ENCODE data around the gene AOAH. TPM values are rescaled to one million over a fixed set of nuclear protein-coding genes. Genes with fewer than 3 reads are reported as not detected.

AOAH gene
- total and polyA plus RNA-seq, 2 of the 13 experiments (the other 11 are each of a cell fraction or from before 2014, with no cell fraction given): not detected

DNA sequence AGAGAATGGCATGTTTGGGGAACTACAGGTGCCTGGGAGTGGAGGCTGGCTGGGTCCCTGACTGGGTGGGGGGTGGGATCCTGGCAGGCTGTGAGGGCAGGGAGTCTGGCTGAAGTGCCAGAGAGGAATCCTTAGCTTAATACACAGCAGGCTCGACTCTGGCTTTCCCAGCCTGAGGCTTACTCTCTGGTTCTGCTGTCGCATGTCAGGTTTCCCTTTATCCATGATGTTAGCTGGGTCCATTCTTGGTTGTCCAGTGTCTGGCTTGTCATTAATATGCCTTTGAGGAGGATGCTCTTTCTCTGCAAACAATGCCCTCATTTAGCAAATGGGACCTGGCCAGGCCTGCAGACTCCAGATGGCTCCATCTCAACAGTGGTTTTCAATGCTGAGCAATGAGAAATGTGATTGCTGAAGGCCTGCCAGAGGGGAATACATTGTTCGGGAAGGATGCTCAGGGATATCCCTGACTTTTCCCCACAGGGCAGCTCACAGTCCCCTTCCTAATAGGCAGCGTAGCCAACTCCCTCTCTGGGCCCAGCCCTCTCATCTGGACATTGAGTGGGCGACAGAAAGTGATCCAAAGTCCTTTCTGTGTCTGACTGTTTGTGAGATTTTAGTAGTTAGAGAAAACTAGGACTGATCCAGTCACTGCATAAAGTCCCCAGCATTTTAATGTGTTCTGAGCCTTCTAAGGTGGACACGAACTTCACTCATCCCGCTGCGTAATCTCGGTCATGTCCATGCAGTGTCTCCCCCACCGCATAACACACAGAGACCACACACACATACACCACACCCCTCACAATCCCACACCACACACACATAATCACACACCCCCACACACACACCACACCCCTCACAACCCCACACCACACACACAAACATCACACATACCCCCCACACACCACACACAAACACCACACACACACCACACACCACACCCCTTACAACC, 209.7 kb downstream of the AOAH start:
- no peak for FAIRE-seq
- in situ Hi-C loops (cut with HindIII; ENCODE audit: extremely low pct_ligation_motif_present, low pct_unique_long_range_greater_than_20kb) (no loop called here), intact Hi-C loops (cut with micrococcal nuclease; ENCODE audit: unreplicated experiment) (no loop called here)
- WGBS (ENCODE audit: low lambda C conversion rate): 55% methylated on average over 10 of the region's 10 CpGs
- CTCF ChIA-PET (ENCODE audit: low intra/inter-chr PET ratio, low total read pairs): no interaction called here
- POLR2A ChIA-PET: no interaction called here
- Histone ChIP-seq H3K27me3 (ENCODE audit: control insufficient read depth in 1 of 2, insufficient read depth in 2 of 2, low read length in 2 of 2) (no peaks in the 10 kb centered on the region; a peak in 1 of 5 replicates), H3K4me3 (replicated peaks in 1 of 3; ENCODE audit: insufficient read depth in 1 of 3, low read depth in 2 of 3, low read length in 3 of 3) (no peak overlapping the region), H2AFZ (ENCODE audit: low read length) (no peak overlapping the region), H3K36me3 (replicated peaks in 1 of 2; ENCODE audit: control insufficient read depth in 1 of 2, insufficient read depth in 2 of 2, low read length in 2 of 2) (no peaks in the 10 kb centered on the region), H3K4me2 (ENCODE audit: low read depth, low read length) (no peak overlapping the region), H3K9ac (ENCODE audit: insufficient read depth, low read depth, low read length) (no peak overlapping the region), H4K20me1 (ENCODE audit: insufficient read depth, low read length) (no peaks in the 10 kb centered on the region), H3K27ac (ENCODE audit: extremely low read length, insufficient read depth, low read length) (no peak overlapping the region), H3K9me3 (ENCODE audit: low read length) (no peaks in the 10 kb centered on the region), H3K79me2 (ENCODE audit: insufficient read depth, low read length) (no peaks in the 10 kb centered on the region), H3K4me1 (ENCODE audit: insufficient read depth, low read length) (no peaks in the 10 kb centered on the region)
- no TSS peak for BruUV-seq (replicated peaks)
- TF ChIP-seq ZNF589 (CRISPR knock-in tag; conservative IDR thresholded peaks at IDR 0.05) (no peak), REXO4 (CRISPR knock-in tag; IDR thresholded peaks at IDR 0.05; ENCODE audit: borderline replicate concordance) (no peak), HHEX (CRISPR knock-in tag; IDR thresholded peaks at IDR 0.05) (no peak), HOXA3 (CRISPR knock-in tag; IDR thresholded peaks at IDR 0.05) (no peak), MTF1 (CRISPR knock-in tag; IDR thresholded peaks at IDR 0.05) (no peak), BHLHE40 (IDR thresholded peaks at IDR 0.05; ENCODE audit: low read length) (no peak), GZF1 (CRISPR knock-in tag; IDR thresholded peaks at IDR 0.05) (no peak)
- TF ChIP-seq, protein P1, sequence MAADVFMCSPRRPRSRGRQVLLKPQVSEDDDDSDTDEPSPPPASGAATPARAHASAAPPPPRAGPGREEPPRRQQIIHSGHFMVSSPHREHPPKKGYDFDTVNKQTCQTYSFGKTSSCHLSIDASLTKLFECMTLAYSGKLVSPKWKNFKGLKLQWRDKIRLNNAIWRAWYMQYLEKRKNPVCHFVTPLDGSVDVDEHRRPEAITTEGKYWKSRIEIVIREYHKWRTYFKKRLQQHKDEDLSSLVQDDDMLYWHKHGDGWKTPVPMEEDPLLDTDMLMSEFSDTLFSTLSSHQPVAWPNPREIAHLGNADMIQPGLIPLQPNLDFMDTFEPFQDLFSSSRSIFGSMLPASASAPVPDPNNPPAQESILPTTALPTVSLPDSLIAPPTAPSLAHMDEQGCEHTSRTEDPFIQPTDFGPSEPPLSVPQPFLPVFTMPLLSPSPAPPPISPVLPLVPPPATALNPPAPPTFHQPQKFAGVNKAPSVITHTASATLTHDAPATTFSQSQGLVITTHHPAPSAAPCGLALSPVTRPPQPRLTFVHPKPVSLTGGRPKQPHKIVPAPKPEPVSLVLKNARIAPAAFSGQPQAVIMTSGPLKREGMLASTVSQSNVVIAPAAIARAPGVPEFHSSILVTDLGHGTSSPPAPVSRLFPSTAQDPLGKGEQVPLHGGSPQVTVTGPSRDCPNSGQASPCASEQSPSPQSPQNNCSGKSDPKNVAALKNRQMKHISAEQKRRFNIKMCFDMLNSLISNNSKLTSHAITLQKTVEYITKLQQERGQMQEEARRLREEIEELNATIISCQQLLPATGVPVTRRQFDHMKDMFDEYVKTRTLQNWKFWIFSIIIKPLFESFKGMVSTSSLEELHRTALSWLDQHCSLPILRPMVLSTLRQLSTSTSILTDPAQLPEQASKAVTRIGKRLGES (CRISPR knock-in tag; IDR thresholded peaks at IDR 0.05; ENCODE audit: borderline replicate concordance): no peak
- DNase-seq (ENCODE audit: low spot score): no peak
- peak; percentile 52 for ATAC-seq

Measured in HepG2 (cell line).